K562 (cell line): ENCODE data around the gene S100A9. TPM values are rescaled to one million over a fixed set of nuclear protein-coding genes. Genes with fewer than 3 reads are reported as not detected.
A peak's percentile ranks its signal among the peaks of the same experiment; 100 is the strongest.

Source experiments
- CBX3 ChIP-seq, 2 experiments: IDR thresholded peaks; 1 replicate in 1 of 2; 2 replicates in 1 of 2; pipeline ENCODE4 v1.6.1; 2012; ENCODE audit warnings: inconsistent platforms in 2 of 2, low read length in 2 of 2, borderline replicate concordance in 1 of 2, control low read depth in 1 of 2
- E2F3 ChIP-seq: fragments of 250-450 bp; sonication (Bioruptor Pico); IDR thresholded peaks from 2 replicates; pipeline ENCODE4 v1.4.0; 2020; ENCODE audit warnings: mild to moderate bottlenecking
- GTF2F1 ChIP-seq: IDR thresholded peaks from 2 replicates; pipeline ENCODE4 v1.6.1; 2011; ENCODE audit warnings: low read depth, low read length, improper control_type of control experiment
- HNRNPUL1 ChIP-seq: fragments of 200-400 bp; formaldehyde crosslinking; IDR thresholded peaks from 2 replicates; pipeline ENCODE4 v1.6.1; 2017; ENCODE audit warnings: low read length
- KLF10 ChIP-seq: fragments of 250-450 bp; sonication (Bioruptor Pico); IDR thresholded peaks from 2 replicates; pipeline ENCODE4 v1.6.1; 2021; ENCODE audit warnings: matching md5 sums
- NFE2 ChIP-seq: IDR thresholded peaks from 2 replicates; pipeline ENCODE4 v1.6.1; 2014; ENCODE audit warnings: antibody characterized with exemption, low read depth
- OTX1 ChIP-seq: fragments of 450-650 bp; formaldehyde crosslinking; IDR thresholded peaks from 2 replicates; pipeline ENCODE4 v1.4.0; 2022; ENCODE audit warnings: mild to moderate bottlenecking
- PBX2 ChIP-seq, 2 experiments: IDR thresholded peaks in 1 of 2; conservative IDR thresholded peaks in 1 of 2; 2 replicates each; pipeline ENCODE4 v1.6.1; 2016; ENCODE audit warnings: low read depth in 2 of 2, mild to moderate bottlenecking in 1 of 2, missing compliant biosample characterization in 1 of 2, missing genetic modification characterization in 1 of 2, moderate library complexity in 1 of 2
- PTTG1 ChIP-seq: fragments of 450-650 bp; IDR thresholded peaks from 2 replicates; pipeline ENCODE4 v1.6.1; 2016; ENCODE audit warnings: low read depth, mild to moderate bottlenecking, missing genetic modification characterization, missing compliant biosample characterization
- RBM25 ChIP-seq: fragments of 200-400 bp; formaldehyde crosslinking; IDR thresholded peaks from 2 replicates; pipeline ENCODE4 v1.6.1; 2018; ENCODE audit warnings: low read length, low read depth, moderate library complexity; ENCODE audit not compliant: severe bottlenecking
- REST ChIP-seq, 2 experiments: fragments of 450-650 bp; formaldehyde crosslinking in 1 of 2; IDR thresholded peaks; 2 replicates each; pipeline versions ENCODE4 v1.4.0 to v1.6.1; 2014 to 2020; ENCODE audit warnings: mild to moderate bottlenecking in 2 of 2, borderline replicate concordance in 1 of 2, low read depth in 1 of 2
- SLC30A9 ChIP-seq: fragments of 250-450 bp; sonication (Bioruptor Pico); IDR thresholded peaks from 2 replicates; pipeline ENCODE4 v1.8.0; 2022; ENCODE audit warnings: mild to moderate bottlenecking, moderate library complexity
- SMARCC2 ChIP-seq: fragments of 450-650 bp; IDR thresholded peaks from 2 replicates; pipeline ENCODE4 v1.6.1; 2017; ENCODE audit warnings: antibody characterized with exemption, moderate library complexity, mild to moderate bottlenecking, low read depth
- SPI1 ChIP-seq: IDR thresholded peaks from 2 replicates; pipeline ENCODE4 v1.6.1; 2011; ENCODE audit warnings: low read depth, low read length, control low read depth, borderline replicate concordance
- TBL1XR1 ChIP-seq, 2 experiments: IDR thresholded peaks; 2 replicates each; pipeline ENCODE4 v1.6.1; 2012; ENCODE audit warnings: improper control_type of control experiment in 2 of 2, low read length in 2 of 2, mild to moderate bottlenecking in 1 of 2
- ZEB2 ChIP-seq: fragments of 450-650 bp; IDR thresholded peaks from 2 replicates; pipeline ENCODE4 v1.6.1; 2016
- ZNF184 ChIP-seq: sonication (generic); formaldehyde crosslinking; IDR thresholded peaks from 2 replicates; pipeline ENCODE4 v1.5.0; 2020; ENCODE audit warnings: missing genetic modification reagents
- ZNF511 ChIP-seq: sonication (generic); formaldehyde crosslinking; IDR thresholded peaks from 2 replicates; pipeline ENCODE4 v1.8.0; 2022; ENCODE audit warnings: mild to moderate bottlenecking, missing genetic modification reagents
- polyA plus RNA-seq, 8 experiments: library from polyadenylated mRNA; depleted of rRNA in 4 of 8; stranded (reverse) in 5 of 8; unstranded in 3 of 8; fragments of >200 nt; fragmentation: Nextera tagmentation in 2 of 8; fragmentation: Illumina TruSeq in 1 of 8; extraction: Ambion mirVana in 2 of 8; extraction: Trizol in 1 of 8; gene quantifications; 2 replicates each; pipeline versions ENCODE4 v1.2.1 to v1.2.3, GENCODE V29; 2011 to 2014; ENCODE audit warnings: inconsistent platforms in 1 of 8, missing spikeins in 1 of 8
- total RNA-seq, 7 experiments: library from RNA; depleted of rRNA in 6 of 7; stranded (reverse); fragments of >200 nt in 6 of 7; fragmentation: Illumina TruSeq in 2 of 7; extraction: Trizol in 2 of 7; gene quantifications; 2 replicates each; pipeline versions ENCODE4 v1.2.1 to v1.2.3, GENCODE V29; 2011 to 2021; ENCODE audit warnings: low replicate concordance in 1 of 7

Gene S100A9
- total and polyA plus RNA-seq, 9 of the 15 experiments (the other 6 are each of a cell fraction or from before 2014, with no cell fraction given) = 0.80 TPM; not detected in 8

GRCh38 chr1:153352523-153352922 is 5.1 kb upstream of the S100A9 start (continued):
- TF ChIP-seq REST (IDR thresholded peaks at IDR 0.05; ENCODE audit: borderline replicate concordance) = peak; percentile 68
- TF ChIP-seq REST (CRISPR knock-in tag; IDR thresholded peaks at IDR 0.05; ENCODE audit: low read depth) = no peak
- TF ChIP-seq SLC30A9 (CRISPR knock-in tag) = no peak
- TF ChIP-seq ZEB2 = 0 out of 2 replicates have a peak, but pooled peaks have one; percentile 14
- TF ChIP-seq PTTG1 = no peak
- peak; percentile 61; the same call in 1 of the 2 replicates for TF ChIP-seq SPI1
- TF ChIP-seq TBL1XR1 (IDR thresholded peaks at IDR 0.05; ENCODE audit: low read length in 2 of 2) = 0 out of 4 replicates have a peak, but pooled peaks of 1 of the 2 experiments have one; percentile 28
- no peak for TF ChIP-seq E2F3
- no peak for TF ChIP-seq NFE2
- no peak for TF ChIP-seq PBX2 (CRISPR knock-in tag; IDR thresholded peaks at IDR 0.05; ENCODE audit: low read depth)
- TF ChIP-seq PBX2 (tag; conservative IDR thresholded peaks at IDR 0.05; ENCODE audit: low read depth) = peak; percentile 46; the same call in 1 of the 2 replicates
- no peak for TF ChIP-seq RBM25
- TF ChIP-seq CBX3 (IDR thresholded peaks at IDR 0.05; ENCODE audit: borderline replicate concordance in 1 of 2, low read length in 2 of 2) = no peak
- no peak for TF ChIP-seq SMARCC2
- no peak for TF ChIP-seq GTF2F1
- TF ChIP-seq ZNF511 (CRISPR knock-in tag) = no peak
- no peak for TF ChIP-seq KLF10 (CRISPR knock-in tag)
- TF ChIP-seq ZNF184 (CRISPR knock-in tag) = no peak
- TF ChIP-seq OTX1 (CRISPR knock-in tag) = no peak
- no peak for TF ChIP-seq HNRNPUL1
